Kidney epithelial cell (primary cell): ENCODE measurements around the gene ASIC2. TPM values are rescaled to one million over a fixed set of nuclear protein-coding genes. Genes with fewer than 3 reads are reported as not detected.

ENCODE experiments used
- DNase-seq: peaks from one replicate; pipeline ENCODE4 v3.0.0-alpha.2; 2010; ENCODE audit warnings: low read depth
- H3K27me3 ChIP-seq: 2 replicates; pipeline ENCODE4 v1.6.0; 2011; ENCODE audit warnings: low read length; ENCODE audit not compliant: control insufficient read depth, insufficient read depth
- H3K36me3 ChIP-seq: 2 replicates; pipeline ENCODE4 v1.5.1; 2011; ENCODE audit warnings: low read length; ENCODE audit not compliant: control insufficient read depth, insufficient read depth
- H3K4me3 ChIP-seq: 2 replicates; pipeline ENCODE4 v1.5.1; 2011; ENCODE audit warnings: low read depth, mild to moderate bottlenecking, control low read depth, low read length
- CTCF ChIP-seq: IDR thresholded peaks from 2 replicates; pipeline ENCODE4 v1.5.1; 2011; ENCODE audit warnings: mild to moderate bottlenecking, moderate library complexity, low read length, control low read depth, inconsistent platforms; ENCODE audit not compliant: insufficient read depth, poor library complexity, severe bottlenecking
- total RNA-seq: library from RNA; depleted of rRNA; stranded (reverse); fragments of >200 nt; gene quantifications from 2 replicates; pipeline ENCODE4 v1.2.3, GENCODE V29; 2015

Gene ASIC2
- total RNA-seq, 1 donor from 2014 or later, result 0.25 TPM

- no peaks in the 10 kb centered on the region for H3K36me3 ChIP-seq
- peak; percentile 56 for DNase-seq
- H3K4me3 ChIP-seq, result no peak overlapping the region
Observed at GRCh38 chr17:33209671-33210070, 83.4 kb downstream of the ASIC2 start.

GRCh38 chr17:33207231-33207630 is 85.9 kb downstream of the ASIC2 start:
- no peak for DNase-seq

More at GRCh38 chr17:33209671-33210070, 83.4 kb downstream of the ASIC2 start:
- no peak for TF ChIP-seq CTCF
- H3K27me3 ChIP-seq, result no peaks in the 10 kb centered on the region

GRCh38 chr17:33205552-33205951 is 87.5 kb downstream of the ASIC2 start:
- TF ChIP-seq CTCF, result no peak
- H3K4me3 ChIP-seq, result no peak overlapping the region
- H3K36me3 ChIP-seq, result no peaks in the 10 kb centered on the region
- no peak for DNase-seq
- H3K27me3 ChIP-seq, result no peaks in the 10 kb centered on the region

More at GRCh38 chr17:33207231-33207630, 85.9 kb downstream of the ASIC2 start:
- Histone ChIP-seq H3K4me3 (no peak overlapping the region), H3K27me3 (no peaks in the 10 kb centered on the region), H3K36me3 (no peaks in the 10 kb centered on the region)
- TF ChIP-seq CTCF, result no peak

- TF ChIP-seq CTCF, result no peak
- H3K4me3 ChIP-seq, result no peak overlapping the region
- DNase-seq, result no peak
- no peaks in the 10 kb centered on the region for H3K36me3 ChIP-seq
- no peaks in the 10 kb centered on the region for H3K27me3 ChIP-seq
Observed at GRCh38 chr17:33204701-33205100, 88.4 kb downstream of the ASIC2 start.

GRCh38 chr17:33204156-33204555 is 88.9 kb downstream of the ASIC2 start:
- Histone ChIP-seq H3K27me3 (no peaks in the 10 kb centered on the region), H3K36me3 (no peaks in the 10 kb centered on the region), H3K4me3 (no peak overlapping the region)
- TF ChIP-seq CTCF, result no peak
- no peak for DNase-seq

GRCh38 chr17:33202796-33203495 is 90.1 kb downstream of the ASIC2 start:
- Histone ChIP-seq H3K36me3 (no peaks in the 10 kb centered on the region), H3K27me3 (no peaks in the 10 kb centered on the region), H3K4me3 (no peak overlapping the region)
- TF ChIP-seq CTCF, result no peak
- no peak for DNase-seq
